ENCODE data around the gene CST7.

The CST7 gene

DNA sequence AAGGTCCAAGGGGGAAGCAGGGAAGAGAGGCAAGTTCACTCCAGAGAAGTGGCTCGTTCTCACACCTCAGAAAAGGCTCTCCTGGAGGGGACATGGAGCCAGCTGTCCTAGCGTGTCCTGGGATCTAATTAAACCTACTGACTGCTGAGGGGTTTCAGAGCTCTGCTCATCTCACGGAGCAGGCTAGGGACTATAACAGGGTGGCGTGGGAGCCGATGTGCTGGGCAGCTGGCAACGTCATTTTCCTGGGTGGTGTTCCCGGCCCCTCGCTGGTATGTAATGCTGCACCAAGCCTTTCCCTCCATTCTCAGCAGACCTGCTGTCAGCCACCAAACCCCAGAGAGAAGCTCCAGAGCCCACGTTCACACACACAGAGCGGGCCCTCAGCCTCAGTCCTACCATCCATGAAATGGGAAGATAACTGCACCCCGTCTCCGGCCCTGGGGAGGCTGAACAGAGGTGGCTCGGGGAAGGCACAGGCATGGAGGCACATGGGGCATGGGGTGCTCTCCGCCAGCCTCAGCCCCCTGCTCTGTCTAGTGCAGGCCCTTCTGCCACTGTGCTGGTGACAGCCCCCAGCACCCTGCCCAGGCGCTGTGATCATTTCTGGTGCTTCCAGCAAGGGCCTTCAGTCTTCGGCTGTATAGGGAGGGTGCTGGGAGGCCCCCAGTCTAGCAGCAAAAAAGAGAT is 1.9 kb downstream of the CST7 start:
- DNase-seq = no peak

DNA sequence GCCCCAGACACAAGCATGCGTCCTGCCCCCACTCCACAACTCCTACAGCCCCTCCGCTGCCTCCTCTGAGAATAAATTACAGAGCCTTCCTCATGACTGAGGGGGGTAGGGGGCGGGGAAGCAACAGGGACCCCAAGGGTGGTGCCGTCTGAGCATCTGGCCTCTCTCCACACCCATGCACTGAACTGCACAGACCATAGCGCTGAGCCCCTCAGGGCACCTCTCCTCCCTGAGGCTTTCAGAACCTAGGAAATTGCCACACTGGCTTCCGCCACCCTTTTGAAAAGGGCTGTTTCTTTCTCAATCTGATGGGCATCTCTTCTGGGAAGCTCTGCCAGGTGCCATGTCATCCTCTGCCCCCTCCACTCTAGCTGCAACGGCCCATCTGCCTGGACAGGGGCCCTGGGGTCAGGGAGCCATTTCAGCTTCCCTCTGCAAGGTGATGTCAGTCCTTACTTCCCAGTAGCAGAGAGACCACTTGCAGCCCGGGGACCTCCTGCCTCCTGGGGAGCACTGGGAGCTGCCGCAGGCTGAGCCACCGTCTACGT is 2.5 kb downstream of the CST7 start:
- DNase-seq = no peak

DNA sequence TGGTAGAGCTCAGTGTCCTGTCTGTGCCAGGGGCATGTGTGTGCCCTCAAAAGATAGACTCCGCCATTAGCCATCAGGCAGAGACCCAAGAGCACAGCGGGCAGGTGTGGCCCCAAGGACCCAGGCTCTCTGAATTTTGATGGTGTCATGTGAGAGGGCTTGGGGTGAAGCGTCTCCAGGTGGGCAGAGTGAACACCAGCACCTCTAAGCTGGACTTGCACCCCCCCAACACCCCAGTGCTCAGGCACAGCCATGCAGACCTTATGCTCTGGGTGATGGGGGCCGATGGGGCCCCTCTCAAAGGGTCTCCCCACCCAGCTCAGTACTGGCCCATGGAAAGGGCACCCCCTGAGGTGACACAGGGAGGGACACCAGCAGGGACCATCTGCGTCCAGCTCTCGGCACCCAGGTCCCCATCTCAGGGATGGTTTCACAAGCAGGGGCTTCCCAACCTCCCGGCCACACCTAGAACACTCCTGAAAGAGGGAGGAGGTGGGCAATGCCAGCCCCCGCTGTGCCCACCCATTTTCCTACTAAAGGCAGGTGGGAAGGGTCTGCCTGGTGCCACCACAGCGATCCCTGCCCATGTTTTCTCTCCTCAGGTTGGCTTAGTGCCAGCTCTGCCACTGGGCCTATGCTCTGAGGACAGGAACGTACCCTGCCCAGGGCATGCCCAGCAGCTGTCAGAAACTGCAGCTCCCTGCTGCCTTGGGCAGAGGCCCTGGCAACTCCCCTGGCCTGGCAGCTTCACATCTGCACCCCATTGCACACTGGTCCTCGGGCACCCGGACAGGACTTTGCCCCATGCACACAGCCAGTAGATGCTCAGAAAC is 3.5 kb downstream of the CST7 start:
- DNase-seq = no peak

DNA sequence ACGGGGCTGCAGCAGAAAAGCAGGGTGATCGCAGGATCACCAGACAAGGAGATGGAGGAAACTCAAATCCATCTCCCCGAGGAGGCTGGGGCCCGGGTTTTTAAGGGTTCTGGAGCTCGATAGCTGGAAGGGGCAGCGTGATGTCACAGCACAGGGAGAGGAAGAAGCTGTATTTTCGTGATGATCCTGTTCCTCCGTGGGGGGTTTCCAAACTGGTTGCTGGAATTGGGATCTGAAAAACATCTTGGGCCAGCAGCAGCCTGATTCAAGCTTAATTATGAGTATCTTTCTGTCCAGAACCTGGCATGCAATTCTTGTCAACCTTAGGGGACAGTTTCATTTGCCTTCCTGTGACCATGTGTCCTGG is 4.1 kb downstream of the CST7 start:
- no peak for DNase-seq

DNA sequence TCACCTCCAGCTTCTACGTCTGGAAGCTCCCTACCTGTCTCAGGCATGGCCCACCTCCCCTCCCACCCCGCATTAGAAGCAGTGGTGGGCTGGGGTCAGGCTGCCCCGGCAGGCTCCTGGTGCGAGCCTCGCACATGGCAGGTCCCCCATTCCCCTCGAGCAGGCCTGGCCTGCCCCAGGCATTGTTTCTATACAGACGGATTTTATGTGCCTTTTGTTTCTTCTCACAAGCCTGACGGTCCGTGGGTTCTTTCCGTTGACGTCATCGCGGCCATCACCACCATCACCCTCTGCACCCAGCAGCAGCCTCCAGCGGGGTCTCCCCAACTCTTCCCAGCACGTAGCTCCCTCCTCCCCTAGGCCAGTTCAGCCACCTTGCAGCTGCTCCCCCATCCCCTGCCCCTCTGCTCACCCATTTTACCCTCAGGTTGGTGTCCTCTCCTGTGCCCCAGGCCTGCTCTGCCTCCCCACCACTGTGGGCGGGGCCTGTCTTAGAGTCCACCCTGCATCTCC is 4.6 kb downstream of the CST7 start:
- no peak for DNase-seq

DNA sequence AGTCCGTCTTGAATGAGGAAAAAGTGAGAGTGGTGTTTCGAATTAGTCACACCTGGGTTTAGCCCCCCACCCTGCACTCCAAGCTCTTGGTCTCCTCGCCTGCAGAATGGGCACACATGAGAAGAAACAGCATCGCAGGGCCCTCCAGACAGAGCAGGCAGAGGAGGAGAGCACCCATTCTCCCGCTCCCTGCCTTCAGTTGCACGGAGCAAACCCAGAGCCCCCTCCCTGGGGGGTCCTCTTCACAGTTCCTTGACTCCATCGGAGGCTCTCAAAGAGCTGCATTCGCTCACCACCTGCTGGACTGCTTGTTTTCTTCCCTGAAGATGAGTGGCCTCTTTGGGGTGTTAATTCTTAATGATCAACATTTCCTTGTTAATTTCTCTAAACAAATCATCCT is 5.1 kb downstream of the CST7 start:
- no peak for DNase-seq

DNA sequence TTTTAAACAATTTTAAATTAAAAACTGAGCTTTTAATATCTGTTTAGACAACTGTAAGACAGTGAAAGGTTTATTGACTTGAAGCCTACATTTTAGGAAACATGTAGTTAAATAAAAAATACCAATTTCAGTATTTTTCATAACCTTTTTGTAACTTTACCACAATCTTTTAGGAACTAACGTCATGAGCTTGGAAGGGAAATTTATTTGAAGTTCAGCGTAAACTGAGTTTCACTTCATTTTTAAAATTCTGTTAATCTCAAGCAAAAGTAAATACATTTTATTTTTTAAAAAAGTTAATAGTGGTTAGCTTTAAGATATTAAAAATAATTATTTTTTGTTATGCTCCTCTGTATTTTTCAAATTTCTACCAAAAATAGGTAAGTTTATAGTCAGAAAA is 5.5 kb downstream of the CST7 start:
- no peak for DNase-seq

DNA sequence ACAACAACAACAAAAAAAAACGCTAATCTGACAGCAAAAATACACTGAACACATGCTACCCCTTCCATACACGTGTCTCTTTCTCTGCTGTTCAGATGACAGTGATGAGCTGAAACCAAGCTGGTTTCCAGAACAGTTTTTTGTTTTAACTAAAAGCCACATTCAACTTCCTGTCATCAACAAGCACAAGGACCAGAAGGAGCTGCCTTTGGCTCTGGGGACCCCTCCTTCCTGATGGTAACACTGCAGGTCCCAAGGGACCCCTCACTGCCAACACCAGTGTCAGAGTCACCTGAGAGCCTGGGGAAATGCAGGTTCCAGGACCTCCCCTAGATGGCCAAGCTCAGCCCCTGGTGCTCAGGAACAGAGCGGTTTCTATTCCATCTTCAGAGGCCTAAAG is 6.0 kb downstream of the CST7 start:
- no peak for DNase-seq

DNA sequence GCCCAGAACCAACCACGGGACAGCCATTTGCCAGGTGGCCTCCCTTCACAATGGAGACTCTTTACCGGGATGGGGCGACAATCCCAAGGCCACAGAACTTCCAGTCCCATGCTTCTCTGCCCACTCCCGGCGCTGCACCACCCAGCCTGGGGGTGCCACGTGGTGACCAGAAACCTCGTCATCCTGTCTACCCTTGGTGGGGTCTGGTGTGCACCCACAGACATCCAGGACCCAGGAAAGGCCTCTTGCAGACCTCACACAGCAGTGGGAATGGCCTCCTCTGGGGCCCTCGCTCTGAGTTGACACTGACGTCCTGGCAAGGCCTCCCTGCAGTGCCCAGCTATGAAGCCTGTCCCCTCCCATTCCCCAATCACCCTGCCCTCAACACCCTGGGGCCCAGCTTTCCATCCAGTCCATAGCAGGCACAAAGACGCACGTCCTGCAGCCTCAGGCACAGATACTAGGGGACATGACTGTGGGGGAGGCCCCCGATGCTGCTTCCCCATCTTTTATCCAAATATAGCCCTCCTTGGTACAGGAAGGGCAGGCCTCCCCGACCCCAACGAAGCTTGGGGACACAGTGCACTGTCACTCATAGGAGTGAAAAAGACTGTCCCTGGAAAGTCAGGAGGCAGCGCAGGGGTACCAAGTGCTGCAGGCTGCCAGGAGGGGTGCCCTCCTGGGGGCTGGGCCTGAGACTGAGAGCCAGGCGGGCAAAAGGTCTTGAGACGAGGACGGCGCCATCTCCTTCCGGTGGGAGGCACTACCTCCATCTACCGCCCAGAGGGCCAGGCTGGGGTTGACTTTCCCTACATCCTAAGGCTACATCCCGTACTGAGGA is 7.2 kb downstream of the CST7 start:
- DNase-seq = no peak

DNA sequence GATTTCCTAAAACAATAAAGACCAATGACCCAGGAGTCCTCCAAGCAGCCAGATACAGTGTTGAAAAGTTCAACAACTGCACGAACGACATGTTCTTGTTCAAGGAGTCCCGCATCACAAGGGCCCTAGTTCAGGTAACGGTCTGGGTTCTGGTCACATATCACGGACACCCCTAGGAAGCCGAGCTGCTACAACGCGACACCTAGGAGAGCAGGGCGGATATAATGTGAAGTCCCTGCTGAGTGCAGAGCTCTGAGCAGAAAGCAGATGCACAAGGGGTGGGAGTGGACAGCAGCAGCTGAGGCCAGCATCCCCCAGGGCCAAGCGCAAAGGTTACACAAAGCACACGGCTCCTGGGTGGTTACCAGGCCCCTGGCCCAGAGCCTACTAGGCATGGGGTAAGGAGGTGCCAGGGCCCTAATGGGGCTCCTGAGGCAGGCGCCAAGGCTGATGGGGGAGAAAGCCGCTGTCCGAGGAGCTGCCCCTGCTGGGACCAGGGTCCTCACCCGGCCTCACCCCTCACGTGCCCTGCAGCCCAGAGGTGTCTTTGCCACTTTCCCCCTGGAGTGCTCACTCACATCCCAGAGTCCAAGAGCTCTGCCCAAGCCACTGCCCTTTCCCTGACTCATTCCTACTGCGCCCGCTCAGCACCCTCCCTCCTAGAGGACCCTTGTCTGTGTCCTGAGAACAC is 8.4 kb downstream of the CST7 start:
- no peak for DNase-seq

DNA sequence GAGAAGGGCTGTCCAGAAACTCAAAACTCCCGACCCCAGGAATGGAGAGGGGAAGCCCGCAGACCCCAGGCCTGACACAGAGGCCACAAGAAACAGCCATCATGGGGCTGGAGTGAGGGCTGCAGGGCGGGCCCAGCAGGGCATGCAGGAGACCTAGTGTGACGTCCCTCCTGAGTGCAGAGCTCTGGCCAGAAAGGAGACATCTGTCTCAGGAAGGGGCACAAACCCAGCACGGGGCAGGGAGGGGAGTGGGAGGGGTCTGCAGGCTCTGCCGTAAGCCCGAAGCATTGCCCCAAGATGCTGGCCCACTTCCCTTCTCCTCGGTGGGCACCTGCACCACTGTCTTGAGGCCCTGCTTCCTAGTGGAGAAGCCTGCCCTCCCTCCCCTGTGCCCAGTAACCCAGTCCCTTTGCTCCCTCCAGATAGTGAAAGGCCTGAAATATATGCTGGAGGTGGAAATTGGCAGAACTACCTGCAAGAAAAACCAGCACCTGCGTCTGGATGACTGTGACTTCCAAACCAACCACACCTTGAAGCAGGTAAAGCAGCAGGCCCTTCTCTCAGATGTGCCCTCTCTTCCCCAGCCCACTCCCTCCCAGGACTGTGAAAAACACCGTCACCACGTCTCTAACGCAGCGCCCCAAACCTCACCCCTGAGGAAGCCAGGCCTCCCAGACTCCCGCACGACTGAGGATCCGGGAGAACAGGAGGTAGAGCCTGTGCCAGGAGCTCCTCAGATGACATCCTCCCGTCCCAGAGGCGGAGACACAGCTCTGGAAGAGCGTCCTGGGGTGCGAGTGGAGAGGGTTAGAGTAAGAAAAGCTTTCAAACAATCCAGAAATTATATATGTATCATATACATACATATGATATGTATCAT is 9.7 kb downstream of the CST7 start:
- no peak for DNase-seq

DNA sequence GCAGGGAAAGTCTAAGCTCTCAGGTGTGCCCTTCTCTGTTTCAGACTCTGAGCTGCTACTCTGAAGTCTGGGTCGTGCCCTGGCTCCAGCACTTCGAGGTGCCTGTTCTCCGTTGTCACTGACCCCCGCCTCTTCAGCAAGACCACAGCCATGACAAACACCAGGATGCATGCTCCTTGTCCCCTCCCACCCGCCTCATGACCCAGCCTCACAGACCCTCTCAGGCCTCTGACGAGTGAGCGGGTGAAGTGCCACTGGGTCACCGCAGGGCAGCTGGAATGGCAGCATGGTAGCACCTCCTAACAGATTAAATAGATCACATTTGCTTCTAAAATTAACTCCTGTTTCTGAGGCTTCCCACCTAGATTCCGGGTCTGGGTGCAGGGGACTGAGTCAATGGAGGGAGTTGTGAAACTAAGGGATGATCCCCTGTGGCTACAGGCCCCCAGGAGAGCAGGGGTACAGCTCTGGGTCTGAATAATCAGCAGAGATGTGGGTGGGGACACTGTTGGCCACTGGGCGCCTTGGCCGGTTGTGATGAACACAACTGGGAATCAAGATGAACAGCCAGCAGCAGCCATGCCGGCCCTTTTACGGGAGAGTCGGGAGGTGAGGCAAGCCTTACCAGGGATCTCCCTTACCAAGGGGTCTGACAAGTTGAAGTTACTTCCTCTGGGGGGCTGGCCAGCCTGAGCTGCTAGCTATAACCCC is 10.7 kb downstream of the CST7 start:
- no peak for DNase-seq

DNA sequence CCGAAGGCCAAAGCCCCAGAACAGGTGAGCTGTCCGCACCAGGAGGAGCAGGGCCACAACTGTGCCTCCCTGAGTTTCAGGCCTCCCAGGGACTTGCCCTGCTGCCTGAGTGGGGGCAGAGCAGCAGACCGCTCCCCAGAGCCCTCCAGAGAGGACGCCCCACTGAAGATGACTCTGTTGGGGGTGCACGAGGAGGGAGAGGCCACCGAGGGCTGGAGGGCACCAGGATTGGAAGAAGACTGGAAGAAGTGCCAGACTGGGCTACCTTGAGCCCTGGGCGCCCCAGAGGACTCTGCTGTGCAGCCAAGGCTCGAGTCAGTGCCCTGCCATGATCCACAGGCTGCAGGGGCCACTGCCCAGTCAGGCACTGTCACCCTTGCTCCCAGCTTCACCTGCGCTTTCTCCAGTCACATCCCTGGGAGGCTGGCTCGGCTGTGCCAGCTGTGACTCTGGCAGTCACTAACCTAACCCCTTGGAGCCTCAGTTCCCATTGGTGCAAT is 11.3 kb downstream of the CST7 start:
- DNase-seq = no peak

DNA sequence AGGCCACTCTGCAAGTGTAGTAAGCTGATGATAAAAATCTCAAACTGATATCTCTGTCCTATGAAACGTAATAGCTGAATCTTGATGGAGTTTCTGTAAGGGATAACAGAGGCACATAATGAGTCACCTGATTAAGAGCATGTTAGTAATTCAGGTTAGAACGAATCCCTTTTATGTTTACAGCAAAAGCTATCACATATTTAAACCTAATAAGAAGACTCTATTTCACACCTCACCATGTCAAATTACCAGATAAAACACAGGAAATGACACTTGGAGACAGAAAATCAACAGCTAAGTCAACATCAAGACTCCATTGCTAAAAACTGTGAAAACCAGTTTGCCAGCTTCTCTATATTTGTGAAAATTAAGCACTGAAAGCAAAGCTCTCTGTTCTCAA is 11.8 kb downstream of the CST7 start:
- no peak for DNase-seq

DNA sequence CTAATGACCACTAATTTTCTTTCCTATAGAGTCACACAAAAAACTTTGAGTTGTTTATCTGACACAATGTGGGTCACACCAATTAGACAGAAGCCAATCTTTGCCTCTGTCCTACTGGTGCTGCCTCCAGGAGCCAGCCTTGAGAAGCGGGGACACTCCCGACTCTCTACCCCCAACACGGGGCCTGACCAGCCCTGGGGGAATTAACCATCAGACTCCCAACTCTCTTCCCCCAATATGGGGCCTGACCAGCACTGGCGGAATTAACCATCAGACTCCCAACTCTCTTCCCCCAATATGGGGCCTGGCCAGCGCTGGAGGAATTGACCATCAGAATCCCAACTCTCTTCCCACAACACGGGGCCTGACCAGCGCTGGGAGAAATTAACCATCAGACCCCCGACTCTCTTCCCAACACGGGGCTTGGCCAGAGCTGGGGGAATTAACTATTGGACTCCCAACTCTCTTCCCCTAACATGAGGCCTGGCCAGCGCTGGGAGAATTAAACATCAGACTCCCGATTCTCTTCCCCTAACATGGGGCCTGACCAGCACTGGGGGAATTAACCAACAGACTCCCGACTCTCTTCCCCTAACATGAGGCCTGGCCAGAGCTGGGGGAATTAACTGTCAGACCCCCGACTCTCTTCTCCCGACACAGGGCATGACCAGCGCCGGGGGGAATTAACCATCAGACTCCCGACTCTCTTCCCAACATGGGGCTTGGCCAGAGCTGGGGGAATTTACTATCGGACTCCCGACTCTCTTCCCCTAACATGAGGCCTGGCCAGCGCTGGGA is 12.5 kb downstream of the CST7 start:
- no peak for DNase-seq

DNA sequence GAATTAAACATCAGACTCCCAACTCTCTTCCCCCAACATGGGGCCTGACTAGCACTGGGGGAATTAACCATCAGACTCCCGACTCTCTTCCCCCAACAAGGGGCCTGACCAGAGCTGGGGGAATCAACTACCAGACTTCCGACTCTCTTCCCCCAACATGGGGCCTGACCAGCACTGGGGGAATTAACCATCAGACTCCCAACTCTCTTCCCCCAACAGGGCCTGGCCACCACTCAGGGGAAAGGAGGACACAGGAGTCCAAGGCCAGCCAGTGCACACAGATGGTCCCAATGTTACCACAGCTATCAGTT is 13.1 kb downstream of the CST7 start:
- DNase-seq = no peak

DNA sequence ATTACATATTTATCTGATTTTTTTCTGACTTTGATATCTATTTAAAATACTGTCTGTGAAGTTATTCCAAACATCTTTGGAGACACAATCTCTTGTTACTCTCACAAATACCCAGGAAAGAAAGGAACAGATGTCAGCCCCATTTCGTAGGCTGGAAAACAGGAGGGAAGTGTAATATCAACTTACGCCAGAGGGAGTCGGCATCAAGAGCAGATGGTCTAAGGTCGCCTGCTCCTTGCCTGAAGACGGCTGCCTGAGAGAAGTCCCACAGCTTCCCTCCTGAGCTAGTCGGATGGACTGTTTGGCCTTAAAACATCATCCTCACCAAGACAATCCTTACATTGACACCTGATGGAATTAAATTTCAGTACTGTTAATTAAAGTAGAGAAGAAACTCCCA is 13.4 kb downstream of the CST7 start:
- DNase-seq = no peak

DNA sequence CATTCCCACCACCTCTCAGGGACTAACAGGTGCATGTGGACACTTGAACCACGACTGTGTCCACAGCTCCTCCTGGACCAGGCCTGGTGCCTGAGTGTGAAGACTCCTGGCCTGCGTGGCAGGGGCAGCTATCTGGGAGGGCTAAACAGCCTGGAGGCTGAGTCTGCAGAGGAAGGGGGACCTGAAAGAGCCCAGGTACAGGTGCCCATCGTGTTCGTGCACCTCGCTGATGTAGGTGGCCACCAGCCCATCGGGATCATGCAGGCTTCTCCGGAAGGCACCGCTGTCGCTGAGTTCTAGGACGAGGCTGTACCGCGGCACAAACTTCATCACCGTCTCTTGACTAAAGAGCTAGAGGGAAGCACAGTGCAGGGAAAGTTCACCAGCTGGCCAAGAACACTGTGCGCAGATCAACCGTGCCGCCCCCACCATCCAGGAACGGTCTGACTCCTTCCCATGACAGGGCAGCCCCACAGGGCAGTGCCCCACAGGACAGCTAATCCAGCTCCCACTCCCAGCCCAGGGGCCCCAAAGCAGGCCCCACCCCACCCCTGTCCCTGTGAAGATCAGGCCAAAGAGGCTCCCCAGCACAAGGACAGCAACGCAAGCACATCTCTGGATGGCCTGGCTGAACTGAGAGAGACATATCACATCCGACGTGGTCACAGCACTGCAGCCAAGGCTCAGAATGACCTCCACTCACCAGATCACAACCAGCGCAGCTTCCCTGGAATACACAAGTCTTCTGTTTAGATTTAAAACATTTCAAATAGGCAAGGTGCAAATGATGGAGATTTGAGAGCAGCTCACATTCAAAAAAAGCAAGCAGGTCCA is 14.8 kb downstream of the CST7 start:
- DNase-seq = no peak

DNA sequence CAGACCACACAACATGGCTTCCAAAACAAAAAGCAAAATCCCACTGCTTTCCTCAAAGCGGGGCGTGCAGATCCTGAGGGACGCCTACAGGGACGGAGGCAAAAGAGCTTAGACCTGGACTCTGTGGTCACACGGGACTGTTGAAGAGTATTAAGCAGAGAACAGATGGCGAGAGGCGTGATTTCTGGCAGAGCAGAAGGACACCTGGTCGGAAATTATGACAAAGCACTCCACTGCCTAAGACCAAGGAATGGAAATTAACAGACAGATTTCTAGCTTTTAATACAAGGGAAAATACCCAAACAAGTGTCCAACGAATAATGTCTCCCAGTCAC is 15.4 kb downstream of the CST7 start:
- no peak for DNase-seq
